Measurements from ENCODE around the gene ESPNL. TPM values are rescaled to one million over a fixed set of nuclear protein-coding genes. Genes with fewer than 3 reads are reported as not detected.

ESPNL gene
- polyA plus RNA-seq, 1 donor (not counting 4 experiments of a cell fraction or from before 2014, with no cell fraction given), result 0.16 TPM

- H3K4me2 ChIP-seq (ENCODE audit: control insufficient read depth, extremely low read depth, insufficient read depth, low read depth, low read length), result no peak overlapping the region
- H3K9me3 ChIP-seq (ENCODE audit: control insufficient read depth, low read depth, low read length), result no peaks in the 10 kb centered on the region
- no peaks in the 10 kb centered on the region for H4K20me1 ChIP-seq (ENCODE audit: control insufficient read depth, extremely low read depth, insufficient read depth, low read length)
- TF ChIP-seq CTCF (optimal IDR thresholded peaks at IDR 0.05 in 1 of 3, IDR thresholded peaks at IDR 0.05 in 1 of 3, conservative IDR thresholded peaks at IDR 0.05 in 1 of 3; ENCODE audit: extremely low read depth in 1 of 3, insufficient read depth in 2 of 3, low read length in 3 of 3), result no peak
- TF ChIP-seq EZH2 (IDR thresholded peaks at IDR 0.05; ENCODE audit: low read length), result no peak
- H3K36me3 ChIP-seq (ENCODE audit: control insufficient read depth in 2 of 2, extremely low read depth in 1 of 2, insufficient read depth in 2 of 2, low read length in 2 of 2), result peaks cover 14 to 20% of the 10 kb centered on the region in 2 experiments
- DNase-seq (ENCODE audit: low read depth, low spot score) (no peak), FAIRE-seq (no peak)
- H3K4me1 ChIP-seq (ENCODE audit: control insufficient read depth, extremely low read depth, insufficient read depth, low read length), result no peaks in the 10 kb centered on the region
- no peaks in the 10 kb centered on the region for H3K9me1 ChIP-seq (ENCODE audit: control insufficient read depth, extremely low read depth, insufficient read depth, low read length)
- H3K79me2 ChIP-seq (ENCODE audit: control insufficient read depth, insufficient read depth, low read length), result no peaks in the 10 kb centered on the region
- H2AFZ ChIP-seq (ENCODE audit: control insufficient read depth, low read length), result no peak overlapping the region
- H3K4me3 ChIP-seq (ENCODE audit: control insufficient read depth in 2 of 3, extremely low read depth in 1 of 3, insufficient read depth in 2 of 3, low read depth in 1 of 3, low read length in 3 of 3), result no peak overlapping the region
- no peak overlapping the region for H3K27ac ChIP-seq (ENCODE audit: control insufficient read depth, insufficient read depth, low read length)
- dilution Hi-C loops (cut with MboI; ENCODE audit: extremely low pct_ligation_motif_present, low sequenced_read_pairs), result no loop called here
- H3K9ac ChIP-seq (ENCODE audit: control insufficient read depth, extremely low read depth, insufficient read depth, low read length), result no peak overlapping the region
- H3K27me3 ChIP-seq (ENCODE audit: control insufficient read depth, extremely low read depth, insufficient read depth, low read length), result no peaks in the 10 kb centered on the region
These were observed 30.3 kb upstream of the ESPNL start for GRCh38 chr2:238069877-238070276.

GRCh38 chr2:238075397-238075796 is 24.7 kb upstream of the ESPNL start:
- TF ChIP-seq EZH2 (IDR thresholded peaks at IDR 0.05; ENCODE audit: low read length) (no peak), CTCF (optimal IDR thresholded peaks at IDR 0.05 in 1 of 3, IDR thresholded peaks at IDR 0.05 in 1 of 3, conservative IDR thresholded peaks at IDR 0.05 in 1 of 3; ENCODE audit: extremely low read depth in 1 of 3, insufficient read depth in 2 of 3, low read length in 3 of 3) (no peak)
- Histone ChIP-seq H3K9ac (ENCODE audit: control insufficient read depth, extremely low read depth, insufficient read depth, low read length) (no peak overlapping the region), H3K4me2 (ENCODE audit: control insufficient read depth, extremely low read depth, insufficient read depth, low read depth, low read length) (no peak overlapping the region), H3K4me3 (ENCODE audit: control insufficient read depth in 2 of 3, extremely low read depth in 1 of 3, insufficient read depth in 2 of 3, low read depth in 1 of 3, low read length in 3 of 3) (no peak overlapping the region), H4K20me1 (ENCODE audit: control insufficient read depth, extremely low read depth, insufficient read depth, low read length) (no peaks in the 10 kb centered on the region), H3K27me3 (ENCODE audit: control insufficient read depth, extremely low read depth, insufficient read depth, low read length) (no peaks in the 10 kb centered on the region), H3K9me3 (ENCODE audit: control insufficient read depth, low read depth, low read length) (no peaks in the 10 kb centered on the region), H3K4me1 (ENCODE audit: control insufficient read depth, extremely low read depth, insufficient read depth, low read length) (no peaks in the 10 kb centered on the region), H2AFZ (ENCODE audit: control insufficient read depth, low read length) (no peak overlapping the region), H3K9me1 (ENCODE audit: control insufficient read depth, extremely low read depth, insufficient read depth, low read length) (no peaks in the 10 kb centered on the region), H3K27ac (ENCODE audit: control insufficient read depth, insufficient read depth, low read length) (no peak overlapping the region), H3K79me2 (ENCODE audit: control insufficient read depth, insufficient read depth, low read length) (no peaks in the 10 kb centered on the region), H3K36me3 (ENCODE audit: control insufficient read depth in 2 of 2, extremely low read depth in 1 of 2, insufficient read depth in 2 of 2, low read length in 2 of 2) (peaks cover 2 to 9% of the 10 kb centered on the region in 2 experiments)
- dilution Hi-C loops (cut with MboI; ENCODE audit: extremely low pct_ligation_motif_present, low sequenced_read_pairs), result no loop called here
- FAIRE-seq (no peak), DNase-seq (ENCODE audit: low read depth, low spot score) (no peak)
